GM12878 (cell line): ENCODE measurements around the gene SMIM32. TPM values are rescaled to one million over a fixed set of nuclear protein-coding genes. Genes with fewer than 3 reads are reported as not detected.

Experiments used
- ASH2L ChIP-seq: fragments of 300-600, 200-600 bp; sonication (generic); IDR thresholded peaks from 2 replicates; pipeline ENCODE4 v1.6.1; 2017; ENCODE audit warnings: low read depth, mild to moderate bottlenecking, borderline replicate concordance
- BACH1 ChIP-seq: fragments of 450-650 bp; IDR thresholded peaks from 2 replicates; pipeline ENCODE4 v1.6.1; 2017; ENCODE audit warnings: mild to moderate bottlenecking, borderline replicate concordance
- EGR1 ChIP-seq, 2 experiments: IDR thresholded peaks; 1 replicate in 1 of 2; 2 replicates in 1 of 2; pipeline ENCODE4 v1.6.1; 2011 to 2012; ENCODE audit warnings: low read depth in 2 of 2, low read length in 2 of 2, borderline replicate concordance in 1 of 2, mild to moderate bottlenecking in 1 of 2, moderate library complexity in 1 of 2
- EP300 ChIP-seq, 2 experiments: fragments of 150-350 bp in 1 of 2; IDR thresholded peaks; 2 replicates each; pipeline ENCODE4 v1.6.1; 2011 to 2012; ENCODE audit warnings: low read depth in 2 of 2, low read length in 2 of 2, borderline replicate concordance in 1 of 2, improper control_type of control experiment in 1 of 2, inconsistent platforms in 1 of 2; ENCODE audit not compliant: control insufficient read depth in 1 of 2
- EZH2 ChIP-seq: IDR thresholded peaks from 2 replicates; pipeline ENCODE4 v1.6.1; 2012; ENCODE audit warnings: low read depth, mild to moderate bottlenecking, control low read depth, inconsistent platforms, low read length, borderline replicate concordance; ENCODE audit not compliant: control insufficient read depth
- MTA2 ChIP-seq: fragments of 450-650 bp; IDR thresholded peaks from 2 replicates; pipeline ENCODE4 v1.6.1; 2016; ENCODE audit warnings: low read depth, mild to moderate bottlenecking, moderate library complexity
- NFIC ChIP-seq: IDR thresholded peaks from 2 replicates; pipeline ENCODE4 v1.6.1; 2012; ENCODE audit warnings: low read depth, mild to moderate bottlenecking, inconsistent platforms, low read length, moderate library complexity
- POLR2AphosphoS5 ChIP-seq: IDR thresholded peaks from 2 replicates; pipeline ENCODE4 v1.6.1; 2011; ENCODE audit warnings: mild to moderate bottlenecking, low read length, inconsistent platforms
- TARDBP ChIP-seq: IDR thresholded peaks from 2 replicates; pipeline ENCODE4 v1.6.1; 2016; ENCODE audit warnings: borderline replicate concordance
- USF2 ChIP-seq: IDR thresholded peaks from 2 replicates; pipeline ENCODE4 v1.6.1; 2011; ENCODE audit warnings: low read depth, low read length, improper control_type of control experiment, borderline replicate concordance
- ZNF217 ChIP-seq: fragments of 450-650 bp; IDR thresholded peaks from 2 replicates; pipeline ENCODE4 v1.6.1; 2017; ENCODE audit warnings: antibody characterized with exemption, mild to moderate bottlenecking
- polyA plus RNA-seq, 11 experiments: library from polyadenylated mRNA; depleted of rRNA in 4 of 11; unstranded in 6 of 11; stranded (reverse) in 5 of 11; fragments of >200 nt; fragmentation: Nextera tagmentation in 4 of 11; fragmentation: Illumina TruSeq in 1 of 11; extraction: Ambion mirVana in 4 of 11; extraction: Trizol in 1 of 11; gene quantifications; 1 replicate in 1 of 11; 2 replicates in 10 of 11; pipeline versions ENCODE4 v1.2.1 to v1.2.3, GENCODE V29; 2011 to 2016; ENCODE audit warnings: inconsistent platforms in 2 of 11, missing spikeins in 2 of 11, low read depth in 1 of 11
- total RNA-seq, 4 experiments: library from RNA; depleted of rRNA in 3 of 4; stranded (reverse); fragments of >200 nt in 3 of 4; fragmentation: Illumina TruSeq in 1 of 4; extraction: Trizol in 1 of 4; gene quantifications; 2 replicates each; pipeline versions ENCODE4 v1.2.1 to v1.2.3, GENCODE V29; 2013 to 2021
- TF ChIP-seq, protein P1 (sequence below): fragments of 450-650 bp; IDR thresholded peaks from 2 replicates; pipeline ENCODE4 v1.6.1; 2017; ENCODE audit warnings: mild to moderate bottlenecking, low read depth, inconsistent platforms; ENCODE audit not compliant: poor library complexity, severe bottlenecking
- TF ChIP-seq, protein P2 (sequence below): fragments of 450-650 bp; formaldehyde crosslinking; IDR thresholded peaks from 2 replicates; pipeline ENCODE4 v1.5.0; 2022; ENCODE audit warnings: mild to moderate bottlenecking, missing genetic modification characterization

SMIM32 gene
- total and polyA plus RNA-seq, 10 of the 15 experiments (the other 5 are each of a cell fraction or from before 2014, with no cell fraction given) = not detected

DNA sequence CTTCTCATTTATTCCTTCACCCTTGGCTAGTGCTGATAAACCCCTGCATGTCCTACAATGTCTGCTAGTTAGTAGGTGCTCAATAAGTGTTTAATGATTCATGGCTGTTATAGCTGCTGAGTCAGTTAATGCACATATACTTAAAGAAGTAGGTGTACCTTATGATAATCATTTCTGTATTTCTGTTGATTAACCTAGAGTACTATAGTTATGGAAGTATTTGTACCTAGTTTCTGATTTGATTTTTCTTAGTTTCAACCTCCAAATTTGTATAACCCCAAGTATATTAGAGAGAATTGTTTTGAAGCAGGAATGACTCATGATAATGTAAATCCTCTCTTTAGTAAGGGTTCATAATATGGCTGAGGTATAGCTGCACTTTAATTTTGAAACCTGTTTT lies 51.4 kb downstream of the SMIM32 start (continued):
- peak in 1 of 2 experiments; percentile 31; a peak in 1 of 4 replicates for TF ChIP-seq EP300 (IDR thresholded peaks at IDR 0.05; ENCODE audit: borderline replicate concordance in 1 of 2, control insufficient read depth in 1 of 2, low read depth in 2 of 2, low read length in 2 of 2)
- peak; percentile 71; the same call in 1 of the 2 replicates for TF ChIP-seq ZNF217
- peak; percentile 7; the same call in 1 of the 2 replicates for TF ChIP-seq BACH1
- no peak for TF ChIP-seq USF2
- TF ChIP-seq TARDBP = no peak
- TF ChIP-seq EZH2 = no peak
- 0 out of 2 replicates have a peak, but pooled peaks have one; percentile 57 for TF ChIP-seq MTA2
- TF ChIP-seq ASH2L = no peak
- TF ChIP-seq, protein P1, sequence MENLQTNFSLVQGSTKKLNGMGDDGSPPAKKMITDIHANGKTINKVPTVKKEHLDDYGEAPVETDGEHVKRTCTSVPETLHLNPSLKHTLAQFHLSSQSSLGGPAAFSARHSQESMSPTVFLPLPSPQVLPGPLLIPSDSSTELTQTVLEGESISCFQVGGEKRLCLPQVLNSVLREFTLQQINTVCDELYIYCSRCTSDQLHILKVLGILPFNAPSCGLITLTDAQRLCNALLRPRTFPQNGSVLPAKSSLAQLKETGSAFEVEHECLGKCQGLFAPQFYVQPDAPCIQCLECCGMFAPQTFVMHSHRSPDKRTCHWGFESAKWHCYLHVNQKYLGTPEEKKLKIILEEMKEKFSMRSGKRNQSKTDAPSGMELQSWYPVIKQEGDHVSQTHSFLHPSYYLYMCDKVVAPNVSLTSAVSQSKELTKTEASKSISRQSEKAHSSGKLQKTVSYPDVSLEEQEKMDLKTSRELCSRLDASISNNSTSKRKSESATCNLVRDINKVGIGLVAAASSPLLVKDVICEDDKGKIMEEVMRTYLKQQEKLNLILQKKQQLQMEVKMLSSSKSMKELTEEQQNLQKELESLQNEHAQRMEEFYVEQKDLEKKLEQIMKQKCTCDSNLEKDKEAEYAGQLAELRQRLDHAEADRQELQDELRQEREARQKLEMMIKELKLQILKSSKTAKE = no peak
- peak; percentile 74; the same call in 1 of the 2 replicates for TF ChIP-seq NFIC
- TF ChIP-seq, protein P2, sequence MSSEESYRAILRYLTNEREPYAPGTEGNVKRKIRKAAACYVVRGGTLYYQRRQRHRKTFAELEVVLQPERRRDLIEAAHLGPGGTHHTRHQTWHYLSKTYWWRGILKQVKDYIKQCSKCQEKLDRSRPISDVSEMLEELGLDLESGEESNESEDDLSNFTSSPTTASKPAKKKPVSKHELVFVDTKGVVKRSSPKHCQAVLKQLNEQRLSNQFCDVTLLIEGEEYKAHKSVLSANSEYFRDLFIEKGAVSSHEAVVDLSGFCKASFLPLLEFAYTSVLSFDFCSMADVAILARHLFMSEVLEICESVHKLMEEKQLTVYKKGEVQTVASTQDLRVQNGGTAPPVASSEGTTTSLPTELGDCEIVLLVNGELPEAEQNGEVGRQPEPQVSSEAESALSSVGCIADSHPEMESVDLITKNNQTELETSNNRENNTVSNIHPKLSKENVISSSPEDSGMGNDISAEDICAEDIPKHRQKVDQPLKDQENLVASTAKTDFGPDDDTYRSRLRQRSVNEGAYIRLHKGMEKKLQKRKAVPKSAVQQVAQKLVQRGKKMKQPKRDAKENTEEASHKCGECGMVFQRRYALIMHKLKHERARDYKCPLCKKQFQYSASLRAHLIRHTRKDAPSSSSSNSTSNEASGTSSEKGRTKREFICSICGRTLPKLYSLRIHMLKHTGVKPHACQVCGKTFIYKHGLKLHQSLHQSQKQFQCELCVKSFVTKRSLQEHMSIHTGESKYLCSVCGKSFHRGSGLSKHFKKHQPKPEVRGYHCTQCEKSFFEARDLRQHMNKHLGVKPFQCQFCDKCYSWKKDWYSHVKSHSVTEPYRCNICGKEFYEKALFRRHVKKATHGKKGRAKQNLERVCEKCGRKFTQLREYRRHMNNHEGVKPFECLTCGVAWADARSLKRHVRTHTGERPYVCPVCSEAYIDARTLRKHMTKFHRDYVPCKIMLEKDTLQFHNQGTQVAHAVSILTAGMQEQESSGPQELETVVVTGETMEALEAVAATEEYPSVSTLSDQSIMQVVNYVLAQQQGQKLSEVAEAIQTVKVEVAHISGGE (CRISPR knock-in tag) = no peak
- TF ChIP-seq POLR2AphosphoS5 = no peak
- no peak for TF ChIP-seq EGR1 (IDR thresholded peaks at IDR 0.05; ENCODE audit: borderline replicate concordance in 1 of 2, low read depth in 2 of 2, low read length in 2 of 2)

Other genes starting within 250 kb of the SMIM32 start
- gene LECT2, start 238.2 kb downstream of the SMIM32 start, total RNA-seq (2014; rRNA removed) = not detected in 2 replicates
- gene LECT2, start 238.2 kb downstream of the SMIM32 start, total RNA-seq (2014; rRNA removed; fragmentation: Illumina TruSeq; extraction: Trizol) = not detected in 2 replicates
- gene LECT2, start 238.2 kb downstream of the SMIM32 start, total RNA-seq (2021) = not detected in 2 replicates
- gene LECT2, start 238.2 kb downstream of the SMIM32 start, polyA plus RNA-seq (2011; rRNA removed) = not detected in 2 replicates
- not detected in 2 replicates for gene LECT2, start 238.2 kb downstream of the SMIM32 start, polyA plus RNA-seq (2014; fragmentation: Illumina TruSeq; extraction: Trizol)
- not detected for gene LECT2, start 238.2 kb downstream of the SMIM32 start, polyA plus RNA-seq (2014; fragmentation: Nextera tagmentation; extraction: Ambion mirVana)
- gene LECT2, start 238.2 kb downstream of the SMIM32 start, polyA plus RNA-seq (2014; rRNA removed) = not detected in 2 replicates
- gene LECT2, start 238.2 kb downstream of the SMIM32 start, polyA plus RNA-seq (2016; fragmentation: Nextera tagmentation; extraction: Ambion mirVana) = not detected
- 0.17 and 0.71 TPM in 2 replicates for gene TGFBI, start 164.2 kb downstream of the SMIM32 start, total RNA-seq (2014; rRNA removed)
- 0.09 and 0.13 TPM in 2 replicates for gene TGFBI, start 164.2 kb downstream of the SMIM32 start, total RNA-seq (2014; rRNA removed; fragmentation: Illumina TruSeq; extraction: Trizol)
- 0.64 and 1.3 TPM in 2 replicates for gene TGFBI, start 164.2 kb downstream of the SMIM32 start, total RNA-seq (2021)
- gene TGFBI, start 164.2 kb downstream of the SMIM32 start, polyA plus RNA-seq (2011; rRNA removed) = 0.06 and 0.20 TPM in 2 replicates
- 0.12 TPM in 1 of 2 replicates, not detected in the other for gene TGFBI, start 164.2 kb downstream of the SMIM32 start, polyA plus RNA-seq (2014; fragmentation: Illumina TruSeq; extraction: Trizol)
- under 1 TPM; 0.16 to 0.22 TPM for gene TGFBI, start 164.2 kb downstream of the SMIM32 start, polyA plus RNA-seq (2014; fragmentation: Nextera tagmentation; extraction: Ambion mirVana)
- gene TGFBI, start 164.2 kb downstream of the SMIM32 start, polyA plus RNA-seq (2014; rRNA removed) = 0.13 and 0.23 TPM in 2 replicates
- 1 to 10 TPM; 1.7 to 1.8 TPM for gene TGFBI, start 164.2 kb downstream of the SMIM32 start, polyA plus RNA-seq (2016; fragmentation: Nextera tagmentation; extraction: Ambion mirVana)
- gene SMAD5, start 60.3 kb downstream of the SMIM32 start, total RNA-seq (2014; rRNA removed) = 8.0 and 10.4 TPM in 2 replicates
- 11.1 and 11.4 TPM in 2 replicates for gene SMAD5, start 60.3 kb downstream of the SMIM32 start, total RNA-seq (2014; rRNA removed; fragmentation: Illumina TruSeq; extraction: Trizol)
- 14.8 and 15.4 TPM in 2 replicates for gene SMAD5, start 60.3 kb downstream of the SMIM32 start, total RNA-seq (2021)
- gene SMAD5, start 60.3 kb downstream of the SMIM32 start, polyA plus RNA-seq (2011; rRNA removed) = 40.6 and 56.1 TPM in 2 replicates
- 9.2 and 11.1 TPM in 2 replicates for gene SMAD5, start 60.3 kb downstream of the SMIM32 start, polyA plus RNA-seq (2014; fragmentation: Illumina TruSeq; extraction: Trizol)
- gene SMAD5, start 60.3 kb downstream of the SMIM32 start, polyA plus RNA-seq (2014; fragmentation: Nextera tagmentation; extraction: Ambion mirVana) = 1 to 10 TPM; 3.6 to 7.1 TPM
- gene SMAD5, start 60.3 kb downstream of the SMIM32 start, polyA plus RNA-seq (2014; rRNA removed) = 12.4 and 12.5 TPM in 2 replicates
- gene SMAD5, start 60.3 kb downstream of the SMIM32 start, polyA plus RNA-seq (2016; fragmentation: Nextera tagmentation; extraction: Ambion mirVana) = 10 to 100 TPM; 14.2 to 16.0 TPM
- gene TRPC7, start 172.4 kb upstream of the SMIM32 start, total RNA-seq (2014; rRNA removed) = not detected in 2 replicates
- not detected in 2 replicates for gene TRPC7, start 172.4 kb upstream of the SMIM32 start, total RNA-seq (2014; rRNA removed; fragmentation: Illumina TruSeq; extraction: Trizol)
- gene TRPC7, start 172.4 kb upstream of the SMIM32 start, total RNA-seq (2021) = not detected in 2 replicates
- gene TRPC7, start 172.4 kb upstream of the SMIM32 start, polyA plus RNA-seq (2011; rRNA removed) = not detected in 2 replicates
- gene TRPC7, start 172.4 kb upstream of the SMIM32 start, polyA plus RNA-seq (2014; fragmentation: Illumina TruSeq; extraction: Trizol) = not detected in 2 replicates
- not detected for gene TRPC7, start 172.4 kb upstream of the SMIM32 start, polyA plus RNA-seq (2014; fragmentation: Nextera tagmentation; extraction: Ambion mirVana)
- not detected in 2 replicates for gene TRPC7, start 172.4 kb upstream of the SMIM32 start, polyA plus RNA-seq (2014; rRNA removed)
- not detected for gene TRPC7, start 172.4 kb upstream of the SMIM32 start, polyA plus RNA-seq (2016; fragmentation: Nextera tagmentation; extraction: Ambion mirVana)